SK-N-SH (cell line): ENCODE results near the gene ABCF3. TPM values are rescaled to one million over a fixed set of nuclear protein-coding genes. Genes with fewer than 3 reads are reported as not detected.

Experiments used
- CTCF ChIA-PET: fragments of 300-600, 350-600 bp; formaldehyde crosslinking; extraction: SDS; loops from one replicate; lab custom pipeline; 2021; lab: Yijun Ruan, JAX
- POLR2A ChIA-PET: fragments of 350-600 bp; sonication (Branson Sonifier 250); formaldehyde crosslinking; extraction: SDS; loops from one replicate; lab custom pipeline; 2020; ENCODE audit warnings: antibody characterized with exemption, inconsistent platforms; lab: Yijun Ruan, JAX
- DNase-seq: peaks from one replicate; pipeline ENCODE4 v3.0.0; 2012
- H2AFZ ChIP-seq: fragments of 200-600 bp; sonication (generic); 2 replicates; pipeline ENCODE4 v1.8.1; 2016; ENCODE audit warnings: antibody characterized with exemption, mild to moderate bottlenecking, low read depth
- H3F3A ChIP-seq: fragments of 200-600 bp; sonication (generic); replicated peaks from 2 replicates; pipeline ENCODE3; 2016; ENCODE audit warnings: antibody characterized with exemption, mild to moderate bottlenecking; ENCODE audit not compliant: insufficient read depth
- H3K27ac ChIP-seq, 2 experiments: fragments of 200-500 bp in 1 of 2; fragments of 200-600 bp in 1 of 2; sonication (Bioruptor generic) in 1 of 2; sonication (generic), shearing (Covaris generic) in 1 of 2; 2 replicates each; pipeline versions ENCODE4 v1.5.1 to v1.6.1; 2014 to 2016; ENCODE audit warnings: low read depth in 2 of 2, inconsistent platforms in 1 of 2, low read length in 1 of 2, mild to moderate bottlenecking in 1 of 2, mixed read lengths in 1 of 2
- H3K27me3 ChIP-seq: fragments of 200-600 bp; sonication (generic), shearing (Covaris generic); 2 replicates; pipeline ENCODE4 v1.6.1; 2016; ENCODE audit warnings: mixed run types; ENCODE audit not compliant: insufficient read depth
- H3K36me3 ChIP-seq, 2 experiments: fragments of 200-500 bp in 1 of 2; fragments of 200-600 bp in 1 of 2; sonication (Bioruptor generic) in 1 of 2; sonication (generic) in 1 of 2; replicated peaks in 1 of 2; 2 replicates each; pipeline versions ENCODE3 to v1.5.1; 2014 to 2016; ENCODE audit warnings: low read length in 1 of 2, mild to moderate bottlenecking in 1 of 2; ENCODE audit not compliant: insufficient read depth in 2 of 2, control insufficient read depth in 1 of 2
- H3K4me1 ChIP-seq, 2 experiments: fragments of 200-500 bp in 1 of 2; fragments of 200-600 bp in 1 of 2; sonication (Bioruptor generic) in 1 of 2; sonication (generic), shearing (Covaris generic) in 1 of 2; 2 replicates each; pipeline versions ENCODE4 v1.5.1 to v1.6.1; 2014 to 2016; ENCODE audit warnings: low read depth in 1 of 2, low read length in 1 of 2, mixed run types in 1 of 2; ENCODE audit not compliant: insufficient read depth in 2 of 2, control insufficient read depth in 1 of 2
- H3K4me2 ChIP-seq: fragments of 200-600 bp; sonication (generic), shearing (Covaris generic); 2 replicates; pipeline ENCODE4 v1.6.1; 2017; ENCODE audit warnings: mixed run types
- H3K4me3 ChIP-seq, 2 experiments: fragments of 200-500 bp in 1 of 2; fragments of 200-600 bp in 1 of 2; sonication (Bioruptor generic) in 1 of 2; sonication (generic), shearing (Covaris generic) in 1 of 2; 2 replicates each; pipeline versions ENCODE4 v1.5.1 to v1.8.1; 2014 to 2016; ENCODE audit warnings: low read depth in 2 of 2, inconsistent platforms in 1 of 2, low read length in 1 of 2, mild to moderate bottlenecking in 1 of 2, mixed read lengths in 1 of 2, moderate library complexity in 1 of 2
- H3K79me2 ChIP-seq: fragments of 200-600 bp; sonication (generic); 2 replicates; pipeline ENCODE4 v1.8.1; 2017; ENCODE audit warnings: mild to moderate bottlenecking; ENCODE audit not compliant: insufficient read depth
- H3K9ac ChIP-seq: fragments of 200-600 bp; sonication (generic); 2 replicates; pipeline ENCODE4 v1.6.1; 2017; ENCODE audit warnings: mixed run types
- H3K9me2 ChIP-seq: fragments of 200-600 bp; sonication (generic); 2 replicates; pipeline ENCODE4 v1.6.1; 2017; ENCODE audit warnings: mixed run types
- H3K9me3 ChIP-seq: fragments of 200-600 bp; sonication (generic); 2 replicates; pipeline ENCODE4 v1.6.1; 2017; ENCODE audit warnings: mixed run types, mild to moderate bottlenecking, moderate library complexity
- H4K20me1 ChIP-seq: fragments of 200-600 bp; sonication (generic); 2 replicates; pipeline ENCODE4 v1.6.1; 2017; ENCODE audit warnings: mild to moderate bottlenecking, mixed run types; ENCODE audit not compliant: insufficient read depth
- CHD2 ChIP-seq: fragments of 150-350 bp; IDR thresholded peaks from 2 replicates; pipeline ENCODE4 v1.6.1; 2018; ENCODE audit warnings: low read length; ENCODE audit not compliant: partially characterized antibody
- ELF1 ChIP-seq: IDR thresholded peaks from 2 replicates; pipeline ENCODE4 v1.4.0; 2012
- EZH2phosphoT487 ChIP-seq: fragments of 200-600 bp; sonication (generic); IDR thresholded peaks from 2 replicates; pipeline ENCODE4 v1.6.1; 2017; ENCODE audit warnings: low read depth, mixed run types, mild to moderate bottlenecking, antibody characterized with exemption, moderate library complexity, borderline replicate concordance
- FOSL2 ChIP-seq: IDR thresholded peaks from 2 replicates; pipeline ENCODE4 v1.4.0; 2012; ENCODE audit warnings: low read depth, mild to moderate bottlenecking, moderate library complexity, borderline replicate concordance
- GABPA ChIP-seq: IDR thresholded peaks from 2 replicates; pipeline ENCODE4 v1.4.0; 2012; ENCODE audit warnings: low read depth, mild to moderate bottlenecking
- IRF3 ChIP-seq: fragments of 150-350 bp; IDR thresholded peaks from 2 replicates; pipeline ENCODE4 v1.6.1; 2016; ENCODE audit warnings: mild to moderate bottlenecking, low read depth, low read length
- MEF2A ChIP-seq: IDR thresholded peaks from 2 replicates; pipeline ENCODE4 v1.4.0; 2012; ENCODE audit warnings: low read depth, borderline replicate concordance
- MXI1 ChIP-seq: IDR thresholded peaks from 2 replicates; pipeline ENCODE4 v1.6.1; 2012; ENCODE audit warnings: mild to moderate bottlenecking, low read depth, low read length, improper control_type of control experiment
- POLR2AphosphoS5 ChIP-seq: IDR thresholded peaks from 2 replicates; pipeline ENCODE4 v1.6.1; 2012; ENCODE audit warnings: low read depth, low read length
- RFX5 ChIP-seq: IDR thresholded peaks from 2 replicates; pipeline ENCODE4 v1.6.1; 2012; ENCODE audit warnings: mild to moderate bottlenecking, improper control_type of control experiment, low read length
- YY1 ChIP-seq: IDR thresholded peaks from 2 replicates; pipeline ENCODE4 v1.4.0; 2012; ENCODE audit warnings: low read depth, mild to moderate bottlenecking
- WGBS: methylation state at CpG from one replicate; pipeline ENCODE4 v1.1.6; 2017; ENCODE audit warnings: low lambda C conversion rate; 5-methylcytosine and 5-hydroxymethylcytosine counted together
- polyA plus RNA-seq, 3 experiments: library from polyadenylated mRNA; depleted of rRNA; stranded (reverse); fragments of >200 nt; gene quantifications; 2 replicates each; pipeline ENCODE4 v1.2.3, GENCODE V29; 2012
- TF ChIP-seq, protein P1 (sequence below): IDR thresholded peaks from 2 replicates; pipeline ENCODE4; 2012
- TF ChIP-seq, protein P2 (sequence below): fragments of 150-350 bp; IDR thresholded peaks from 2 replicates; pipeline ENCODE4 v1.6.1; 2017; ENCODE audit warnings: antibody characterized with exemption, low read length, low read depth, borderline replicate concordance

The ABCF3 gene
- polyA plus RNA-seq, 1 of the 3 experiments (the other 2 are of a cell fraction) = 55.6 TPM

- no peak overlapping the region for H2AFZ ChIP-seq
- 14% methylated on average over 3 of the region's 3 CpGs for WGBS
- no peak for TF ChIP-seq MEF2A
- no peak for TF ChIP-seq IRF3
- TF ChIP-seq EZH2phosphoT487 = no peak
- no peak for TF ChIP-seq FOSL2
- no peak for TF ChIP-seq YY1
- TF ChIP-seq MXI1 = no peak
- no peak for TF ChIP-seq GABPA
- TF ChIP-seq, protein P1, sequence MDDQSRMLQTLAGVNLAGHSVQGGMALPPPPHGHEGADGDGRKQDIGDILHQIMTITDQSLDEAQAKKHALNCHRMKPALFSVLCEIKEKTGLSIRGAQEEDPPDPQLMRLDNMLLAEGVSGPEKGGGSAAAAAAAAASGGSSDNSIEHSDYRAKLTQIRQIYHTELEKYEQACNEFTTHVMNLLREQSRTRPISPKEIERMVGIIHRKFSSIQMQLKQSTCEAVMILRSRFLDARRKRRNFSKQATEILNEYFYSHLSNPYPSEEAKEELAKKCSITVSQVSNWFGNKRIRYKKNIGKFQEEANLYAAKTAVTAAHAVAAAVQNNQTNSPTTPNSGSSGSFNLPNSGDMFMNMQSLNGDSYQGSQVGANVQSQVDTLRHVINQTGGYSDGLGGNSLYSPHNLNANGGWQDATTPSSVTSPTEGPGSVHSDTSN = no peak
- TF ChIP-seq RFX5 = no peak
- TF ChIP-seq POLR2AphosphoS5 = no peak
- no peak for TF ChIP-seq CHD2
- TF ChIP-seq, protein P2, sequence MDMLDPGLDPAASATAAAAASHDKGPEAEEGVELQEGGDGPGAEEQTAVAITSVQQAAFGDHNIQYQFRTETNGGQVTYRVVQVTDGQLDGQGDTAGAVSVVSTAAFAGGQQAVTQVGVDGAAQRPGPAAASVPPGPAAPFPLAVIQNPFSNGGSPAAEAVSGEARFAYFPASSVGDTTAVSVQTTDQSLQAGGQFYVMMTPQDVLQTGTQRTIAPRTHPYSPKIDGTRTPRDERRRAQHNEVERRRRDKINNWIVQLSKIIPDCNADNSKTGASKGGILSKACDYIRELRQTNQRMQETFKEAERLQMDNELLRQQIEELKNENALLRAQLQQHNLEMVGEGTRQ = no peak
- no peak for TF ChIP-seq ELF1
- H3K4me2 ChIP-seq = peak overlapping the region; percentile 89
- H3K27ac ChIP-seq = peak overlapping the region; percentile 84 to 86
- no peak for DNase-seq
- peaks cover 29% of the 10 kb centered on the region in 2 experiments for H3K4me1 ChIP-seq
- H4K20me1 ChIP-seq = peaks cover 28% of the 10 kb centered on the region
- peaks cover 46 to 58% of the 10 kb centered on the region in 2 experiments for H3K36me3 ChIP-seq
- peak overlapping the region; percentile 93 to 96 for H3K4me3 ChIP-seq
- H3K79me2 ChIP-seq = peaks cover 51% of the 10 kb centered on the region
- H3F3A ChIP-seq = peaks cover 40% of the 10 kb centered on the region
- H3K27me3 ChIP-seq = no peaks in the 10 kb centered on the region
- H3K9me3 ChIP-seq = no peaks in the 10 kb centered on the region
- ChIA-PET CTCF (interaction anchor here (1.0 to 7.0 kb wide), 6 partner anchors 19 to 74 kb away, joined by 3 to 30 read pairs (median 4); partner anchors contain the start of gene EEF1AKMT4), POLR2A (interaction anchor here (1.6 kb wide), 1 partner anchor 10 kb away, joined by 6 read pairs; the partner anchor contains the start of gene ABCF3)
- H3K9ac ChIP-seq = peak overlapping the region; percentile 77
- H3K9me2 ChIP-seq = no peaks in the 10 kb centered on the region
These were observed 10.0 kb upstream of the ABCF3 start for GRCh38 chr3:184175981-184176376.
